ACC112 (cell line): ENCODE data around the gene EXOC2.

ENCODE experiments used
- H2AFZ ChIP-seq: fragments of 200-600 bp; sonication (generic); one replicate; pipeline ENCODE4 v1.6.0; 2017; ENCODE audit warnings: antibody characterized with exemption, low read length; ENCODE audit not compliant: unreplicated experiment
- H3K27ac ChIP-seq: fragments of 200-600 bp; sonication (generic); 2 replicates; pipeline ENCODE4 v1.5.1; 2014; ENCODE audit warnings: low read depth, mild to moderate bottlenecking, antibody characterized with exemption, low read length, moderate library complexity
- H3K27me3 ChIP-seq: fragments of 200-600 bp; sonication (generic); 2 replicates; pipeline ENCODE4 v1.6.1; 2014; ENCODE audit warnings: mild to moderate bottlenecking, antibody characterized with exemption, low read length, moderate library complexity, mixed read lengths; ENCODE audit not compliant: insufficient read depth
- H3K36me3 ChIP-seq: fragments of 200-600 bp; sonication (generic); 2 replicates; pipeline ENCODE4 v1.6.1; 2016; ENCODE audit warnings: mild to moderate bottlenecking, antibody characterized with exemption, low read length, moderate library complexity, mixed read lengths; ENCODE audit not compliant: insufficient read depth
- H3K4me1 ChIP-seq: fragments of 200-600 bp; sonication (generic); one replicate; pipeline ENCODE4 v1.6.1; 2016; ENCODE audit warnings: low read length, mixed read lengths; ENCODE audit not compliant: insufficient read depth, unreplicated experiment, control insufficient read depth
- H3K4me3 ChIP-seq: fragments of 200-600 bp; sonication (generic); 2 replicates; pipeline ENCODE4 v1.5.1; 2014; ENCODE audit warnings: mild to moderate bottlenecking, low read depth, low read length
- H3K79me2 ChIP-seq: fragments of 200-600 bp; sonication (generic); one replicate; pipeline ENCODE4 v1.6.0; 2016; ENCODE audit warnings: low read length; ENCODE audit not compliant: control insufficient read depth, unreplicated experiment, insufficient read depth

Gene EXOC2

DNA sequence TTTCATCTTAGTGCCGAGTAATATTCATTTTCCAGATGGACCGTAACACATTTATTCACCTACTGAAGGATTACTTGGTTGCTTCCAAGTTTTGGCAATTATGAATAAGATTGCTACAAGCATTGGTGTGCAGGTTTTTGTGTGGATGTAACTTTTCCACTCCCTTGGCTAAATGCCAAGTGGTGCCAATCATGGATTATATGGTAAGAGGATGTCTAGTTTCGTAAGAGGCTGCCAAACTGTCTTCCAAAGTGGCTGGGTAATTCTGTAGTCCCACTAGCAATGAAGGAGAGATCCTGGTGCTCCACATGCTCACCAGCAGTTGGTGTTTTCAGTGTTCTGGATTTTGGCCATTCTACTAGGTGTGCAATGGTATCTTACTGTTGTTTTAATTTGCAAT, 184.3 kb downstream of the EXOC2 start:
- Histone ChIP-seq H3K36me3 (no peaks in the 10 kb centered on the region), H3K27ac (no peak overlapping the region), H3K4me1 (no peaks in the 10 kb centered on the region), H2AFZ (no peak overlapping the region), H3K4me3 (no peak overlapping the region), H3K27me3 (no peaks in the 10 kb centered on the region), H3K79me2 (no peaks in the 10 kb centered on the region)

DNA sequence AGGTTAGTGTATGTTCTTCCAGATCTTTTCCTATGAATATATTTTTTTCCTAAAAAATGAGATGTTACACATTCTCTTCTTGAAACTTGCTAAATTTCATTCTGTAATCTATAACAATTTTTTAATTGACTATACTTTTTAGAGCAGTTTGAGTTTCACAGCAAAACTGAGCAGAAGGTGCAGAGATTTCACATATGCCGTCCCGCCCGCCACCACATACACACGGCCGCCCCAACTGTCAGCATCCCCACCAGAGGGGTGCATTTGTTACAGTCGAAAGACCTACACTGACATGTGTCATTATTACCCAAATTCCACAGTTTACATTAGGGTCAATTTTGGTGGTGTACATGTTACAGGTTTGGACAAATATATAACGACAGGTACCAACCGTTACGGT, 184.9 kb downstream of the EXOC2 start:
- Histone ChIP-seq H3K4me3 (no peak overlapping the region), H3K27ac (no peak overlapping the region), H3K4me1 (no peaks in the 10 kb centered on the region), H3K27me3 (no peaks in the 10 kb centered on the region), H3K36me3 (no peaks in the 10 kb centered on the region), H2AFZ (no peak overlapping the region), H3K79me2 (no peaks in the 10 kb centered on the region)

DNA sequence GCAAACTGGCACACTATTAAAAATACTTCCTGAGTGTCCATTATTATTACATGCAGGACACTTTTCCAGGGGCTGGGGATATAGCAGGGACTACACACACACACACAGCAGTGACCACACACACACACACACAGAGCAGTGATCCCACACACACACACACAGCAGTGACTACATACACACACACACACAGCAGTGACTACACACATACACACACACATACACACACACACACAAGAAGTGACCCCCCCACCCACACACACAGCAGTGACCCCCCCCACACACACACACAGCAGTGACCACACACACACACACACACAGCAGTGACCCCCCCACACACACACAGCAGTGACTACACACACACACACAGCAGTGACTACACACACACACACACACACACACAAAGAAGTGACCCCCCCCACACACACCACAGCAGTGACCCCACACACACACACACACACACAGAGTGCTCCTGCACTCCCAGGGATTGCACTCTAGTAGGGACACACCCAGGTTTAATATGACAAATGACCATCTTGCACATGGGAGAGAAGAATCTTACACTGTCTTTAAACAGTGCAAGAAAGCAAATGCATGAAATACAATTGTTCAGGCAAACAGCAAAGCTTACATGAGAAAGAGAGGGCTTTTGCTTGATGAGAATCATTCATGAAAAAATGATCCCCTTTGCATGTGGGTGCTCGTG, 185.9 kb downstream of the EXOC2 start:
- H3K27ac ChIP-seq: no peak overlapping the region
- H3K4me1 ChIP-seq: no peaks in the 10 kb centered on the region
- no peak overlapping the region for H2AFZ ChIP-seq
- H3K36me3 ChIP-seq: no peaks in the 10 kb centered on the region
- H3K79me2 ChIP-seq: no peaks in the 10 kb centered on the region
- no peaks in the 10 kb centered on the region for H3K27me3 ChIP-seq
- no peak overlapping the region for H3K4me3 ChIP-seq

DNA sequence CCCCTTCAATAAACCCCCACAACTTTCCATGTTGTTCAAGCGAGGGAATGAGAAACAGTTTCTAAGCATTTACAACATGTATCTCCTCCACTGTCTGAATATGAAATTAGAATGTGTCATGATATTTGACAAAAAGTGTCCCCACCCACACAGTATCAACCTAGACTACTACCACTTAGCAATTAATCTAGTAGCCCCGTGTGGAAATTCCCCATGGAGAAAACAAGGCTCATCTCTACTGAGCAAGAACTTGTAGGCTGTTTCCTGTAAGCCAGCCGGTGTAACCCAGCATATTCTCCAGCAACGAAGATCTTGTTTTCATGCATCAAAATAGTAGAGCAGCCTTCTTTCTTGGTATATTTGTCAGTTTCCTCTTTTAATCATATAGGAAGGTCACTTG, 186.4 kb downstream of the EXOC2 start:
- Histone ChIP-seq H2AFZ (no peak overlapping the region), H3K79me2 (no peaks in the 10 kb centered on the region), H3K36me3 (no peaks in the 10 kb centered on the region), H3K4me1 (no peaks in the 10 kb centered on the region), H3K4me3 (no peak overlapping the region), H3K27me3 (no peaks in the 10 kb centered on the region), H3K27ac (no peak overlapping the region)

DNA sequence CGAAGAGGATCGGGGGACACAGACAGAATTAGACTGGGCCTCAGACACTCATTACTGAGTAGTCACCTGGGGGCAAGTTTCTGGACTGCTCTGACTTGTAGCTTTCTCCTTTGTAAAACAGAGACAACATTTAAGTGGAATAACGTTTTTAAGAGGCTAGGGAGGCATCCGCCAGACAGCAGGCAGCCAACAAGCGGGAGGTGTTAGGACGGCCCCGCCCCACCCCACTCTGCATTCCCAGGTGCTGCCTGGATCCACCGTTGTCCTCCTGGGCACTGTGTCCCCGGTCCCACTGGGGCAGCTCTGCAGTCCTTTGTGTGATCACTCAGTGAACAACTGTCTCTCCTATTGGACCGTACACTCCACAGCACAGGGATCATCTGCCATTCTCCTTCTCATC, 187.6 kb downstream of the EXOC2 start:
- H2AFZ ChIP-seq: no peak overlapping the region
- H3K4me1 ChIP-seq: no peaks in the 10 kb centered on the region
- H3K79me2 ChIP-seq: no peaks in the 10 kb centered on the region
- no peaks in the 10 kb centered on the region for H3K36me3 ChIP-seq
- H3K27ac ChIP-seq: no peak overlapping the region
- H3K27me3 ChIP-seq: no peaks in the 10 kb centered on the region
- H3K4me3 ChIP-seq: no peak overlapping the region

GRCh38 chr6:504446-504980, 188.4 kb downstream of the EXOC2 start:
- H3K27ac ChIP-seq: no peak overlapping the region
- H3K79me2 ChIP-seq: no peaks in the 10 kb centered on the region

DNA sequence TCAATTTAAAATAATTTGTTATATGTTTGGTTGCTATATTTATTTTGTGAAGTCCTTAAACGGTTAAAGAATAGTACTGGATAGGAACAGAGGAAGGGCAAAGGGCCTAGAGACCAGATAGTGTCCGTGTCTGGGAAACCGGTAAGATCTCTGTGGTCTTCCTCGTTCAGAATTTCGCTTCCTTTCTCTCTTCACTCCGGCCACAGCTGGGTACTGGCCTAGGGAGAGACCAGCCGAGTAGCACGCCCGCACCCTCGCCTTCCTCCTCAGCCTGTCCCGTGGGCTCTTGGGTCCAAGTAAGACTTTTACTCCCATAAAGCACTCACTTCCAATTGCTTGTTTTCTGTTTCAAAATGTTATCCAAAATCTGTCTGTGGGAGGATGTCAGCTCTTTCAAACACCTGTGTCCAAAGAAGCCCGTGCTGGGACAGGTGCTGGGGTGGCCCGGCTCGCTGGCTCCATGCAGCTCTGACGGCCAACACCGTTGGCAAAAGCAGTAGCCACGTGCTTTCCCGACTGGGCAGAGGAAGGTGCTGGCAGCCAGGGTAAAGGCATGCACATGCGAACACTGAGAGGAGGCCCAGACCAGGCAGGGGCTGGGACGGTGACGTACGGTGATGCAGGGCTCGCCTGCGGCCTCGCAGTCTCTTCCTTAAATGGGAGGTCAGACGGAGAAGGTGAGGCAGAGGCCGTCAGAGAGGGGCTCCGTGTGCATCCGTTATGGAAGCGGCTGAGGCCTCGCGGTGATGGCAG, 189.2 kb downstream of the EXOC2 start:
- H3K27me3 ChIP-seq: no peaks in the 10 kb centered on the region
- H3K79me2 ChIP-seq: no peaks in the 10 kb centered on the region
- no peaks in the 10 kb centered on the region for H3K4me1 ChIP-seq
- H2AFZ ChIP-seq: no peak overlapping the region
- no peak overlapping the region for H3K27ac ChIP-seq
- H3K4me3 ChIP-seq: no peak overlapping the region
- no peaks in the 10 kb centered on the region for H3K36me3 ChIP-seq

More at GRCh38 chr6:504446-504980, 188.4 kb downstream of the EXOC2 start:
- Histone ChIP-seq H3K27me3 (no peaks in the 10 kb centered on the region), H2AFZ (no peak overlapping the region), H3K4me3 (no peak overlapping the region), H3K36me3 (no peaks in the 10 kb centered on the region), H3K4me1 (no peaks in the 10 kb centered on the region)

GRCh38 chr6:502761-503160, 190.2 kb downstream of the EXOC2 start:
- Histone ChIP-seq H3K79me2 (no peaks in the 10 kb centered on the region), H3K27me3 (no peaks in the 10 kb centered on the region), H2AFZ (no peak overlapping the region), H3K4me1 (peaks cover 4% of the 10 kb centered on the region), H3K4me3 (no peak overlapping the region), H3K27ac (no peak overlapping the region), H3K36me3 (no peaks in the 10 kb centered on the region)

- peaks cover 6% of the 10 kb centered on the region for H3K4me1 ChIP-seq
- H3K27me3 ChIP-seq: no peaks in the 10 kb centered on the region
- H3K36me3 ChIP-seq: peaks cover 3% of the 10 kb centered on the region; the same call in 1 of the 2 replicates
- H3K79me2 ChIP-seq: no peaks in the 10 kb centered on the region
- H3K4me3 ChIP-seq: no peak overlapping the region
- no peak overlapping the region for H3K27ac ChIP-seq
- H2AFZ ChIP-seq: no peak overlapping the region
These were observed 190.9 kb downstream of the EXOC2 start for GRCh38 chr6:501891-502601.

DNA sequence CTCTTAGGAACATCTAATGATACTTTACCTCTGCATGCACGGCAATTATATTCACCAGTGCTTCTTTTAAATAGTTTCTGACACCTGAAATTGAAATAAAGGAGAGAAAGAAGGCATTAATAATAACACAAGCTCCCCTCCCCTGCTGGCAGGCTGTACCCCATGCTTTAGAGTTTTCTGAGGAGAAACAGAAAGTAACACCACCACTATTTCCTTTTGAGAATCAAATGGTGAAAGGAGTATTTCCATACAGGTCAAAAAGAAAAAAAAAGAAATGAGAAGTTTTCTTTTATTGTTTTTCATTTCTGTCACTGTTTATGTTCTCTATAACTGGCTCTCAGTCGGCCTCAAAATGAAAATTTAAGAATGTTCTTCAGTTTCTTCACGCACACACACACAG, 193.3 kb downstream of the EXOC2 start:
- peaks cover 6% of the 10 kb centered on the region for H3K4me1 ChIP-seq
- no peak overlapping the region for H3K4me3 ChIP-seq
- no peaks in the 10 kb centered on the region for H3K27me3 ChIP-seq
- no peaks in the 10 kb centered on the region for H3K79me2 ChIP-seq
- no peak overlapping the region for H3K27ac ChIP-seq
- H2AFZ ChIP-seq: no peak overlapping the region
- peaks cover 12% of the 10 kb centered on the region for H3K36me3 ChIP-seq
